Stomach (tissue), 9 donors: ENCODE data around the gene MAPK7. TPM values are rescaled to one million over a fixed set of nuclear protein-coding genes. Genes with fewer than 3 reads are reported as not detected.
A peak's percentile ranks its signal among the peaks of the same experiment; 100 is the strongest.

Experiments used
- DNase-seq, 2 donors: peaks; one replicate each; pipeline versions ENCODE4 v3.0.0 to v3.0.0-alpha.2; 2013 to 2019
- H3K27ac ChIP-seq, 5 donors: fragments of 200-600 bp in 4 of 5; sonication (generic) in 4 of 5; one replicate each; pipeline ENCODE4 v1.5.1; 2013 to 2019; ENCODE audit warnings: mild to moderate bottlenecking in 1 of 5, moderate library complexity in 1 of 5
- H3K27me3 ChIP-seq, 3 donors: fragments of 200-600 bp; sonication (generic); one replicate each; pipeline ENCODE4 v1.5.1; 2017 to 2019; ENCODE audit warnings: mixed run types in 1 of 3
- H3K36me3 ChIP-seq, 4 donors: fragments of 200-600 bp; sonication (generic); 1 replicate in 3 of 4; 2 replicates in 1 of 4; pipeline ENCODE4 v1.5.1; 2016 to 2019
- H3K4me1 ChIP-seq, 4 donors: fragments of 200-600 bp; sonication (generic); one replicate each; pipeline ENCODE4 v1.5.1; 2016 to 2019
- H3K4me3 ChIP-seq, 4 donors: fragments of 200-600 bp; sonication (generic) in 3 of 4; one replicate each; pipeline ENCODE4 v1.5.1; 2016 to 2019; ENCODE audit warnings: mild to moderate bottlenecking in 1 of 4
- H3K9me3 ChIP-seq, 4 donors: fragments of 200-600 bp; sonication (generic); one replicate each; pipeline ENCODE4 v1.5.1; 2016 to 2019
- EP300 ChIP-seq: sonication (generic); formaldehyde crosslinking; IDR thresholded peaks from one replicate; pipeline ENCODE4 v1.6.1; 2017; ENCODE audit warnings: antibody characterized with exemption
- POLR2A ChIP-seq, 4 donors: fragments of 450-650 bp; IDR thresholded peaks; one replicate each; pipeline ENCODE4 v1.6.1; 2016; ENCODE audit warnings: antibody characterized with exemption in 4 of 4, control low read depth in 2 of 4, mild to moderate bottlenecking in 1 of 4, moderate library complexity in 1 of 4
- POLR2AphosphoS5 ChIP-seq, 3 donors: sonication (generic); formaldehyde crosslinking; IDR thresholded peaks; one replicate each; pipeline ENCODE4 v1.6.1; 2016; ENCODE audit warnings: antibody characterized with exemption in 3 of 3
- WGBS, 5 donors: extraction: QIAGEN DNeasy Blood & Tissue Kit in 3 of 5; methylation state at CpG; one replicate each; pipeline versions ENCODE4 v1.1.5 to v1.1.7; 2013 to 2018; 5-methylcytosine and 5-hydroxymethylcytosine counted together
- intact Hi-C: fragments of 100-400 bp; cut with DNase I; formaldehyde crosslinking; loops from one replicate; pipeline ENCODE4 v1.15.1; 2023; ENCODE audit warnings: low total_unique reads
- polyA plus RNA-seq, 3 donors: library from polyadenylated mRNA; stranded (reverse); fragments of 200-250 nt; gene quantifications; one replicate each; pipeline ENCODE4 v1.2.3, GENCODE V29; 2013
- total RNA-seq, 5 donors: library from RNA; depleted of rRNA; stranded (reverse); fragments of >200 nt; gene quantifications; one replicate each; pipeline versions ENCODE4 v1.1.0 to v1.2.3, GENCODE V29; 2014 to 2016
- TF ChIP-seq, protein P1 (sequence below), 7 experiments: fragments of 450-650 bp in 4 of 7; fragments of 200-600 bp in 3 of 7; sonication (generic) in 3 of 7; IDR thresholded peaks; one replicate each; pipeline ENCODE4 v1.5.1; 2016 to 2019; ENCODE audit warnings: antibody characterized with exemption in 7 of 7, control low read depth in 2 of 7, mild to moderate bottlenecking in 1 of 7
- donor health status: healthy with polysubstance abuse.
- donor health status: Bipolar disorder and iron deficiency.
- donor health status: healthy.

Gene MAPK7
- total and polyA plus RNA-seq, 8 donors: 10.3 to 221 (median 30.5) TPM

DNA sequence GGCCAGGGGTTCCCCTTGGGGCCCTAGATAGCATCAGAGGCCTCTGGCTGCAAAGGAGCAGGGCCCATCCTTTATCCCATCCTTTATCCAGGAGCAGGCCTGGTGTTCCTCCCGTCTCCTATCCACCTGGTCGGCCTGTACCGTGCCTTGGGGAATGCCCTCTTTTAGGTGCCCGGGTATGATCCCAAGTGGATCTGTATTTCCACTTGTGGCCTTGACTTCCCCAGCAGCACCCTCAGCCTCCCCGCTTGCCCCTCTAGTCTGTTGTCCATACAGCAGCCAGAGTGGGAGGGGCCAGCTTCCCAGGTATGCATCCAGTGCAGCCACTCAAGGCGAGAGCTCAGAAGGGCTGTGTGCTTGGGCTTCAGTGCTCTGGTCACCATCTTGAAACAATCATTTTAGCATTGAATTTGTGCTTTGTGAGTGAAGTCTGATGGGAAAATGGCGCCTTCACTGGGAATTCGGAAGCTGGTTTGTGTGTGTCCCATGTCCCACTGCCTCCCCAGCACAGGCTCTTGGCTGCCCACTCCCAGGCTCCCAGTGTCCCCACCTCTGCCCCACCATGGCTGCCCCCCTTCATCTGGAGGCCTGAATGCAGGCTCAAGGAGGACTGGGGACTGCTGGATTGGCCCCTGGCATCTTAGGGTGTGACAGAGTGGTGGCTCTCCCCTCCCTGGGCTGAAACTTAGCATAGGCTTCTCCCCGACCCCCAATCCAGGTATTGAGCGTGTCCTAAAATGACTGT, 29.5 kb downstream of the MAPK7 start:
- peak in 1 of 2 donors; percentile 11 for DNase-seq
- WGBS, 5 donors: 95 to 97% (median 97%) methylated on average over 8 to 10 of the region's 10 CpGs
- no peaks in the 10 kb centered on the region for H3K9me3 ChIP-seq
- H3K36me3 ChIP-seq: no peaks in the 10 kb centered on the region
- peaks cover 0 to 13% (median 6%) of the 10 kb centered on the region in 4 donors for H3K4me1 ChIP-seq
- no peak for TF ChIP-seq POLR2AphosphoS5 (IDR thresholded peaks at IDR 0.05)
- TF ChIP-seq EP300: no peak
- TF ChIP-seq POLR2A (IDR thresholded peaks at IDR 0.05): no peak
- TF ChIP-seq, protein P1, sequence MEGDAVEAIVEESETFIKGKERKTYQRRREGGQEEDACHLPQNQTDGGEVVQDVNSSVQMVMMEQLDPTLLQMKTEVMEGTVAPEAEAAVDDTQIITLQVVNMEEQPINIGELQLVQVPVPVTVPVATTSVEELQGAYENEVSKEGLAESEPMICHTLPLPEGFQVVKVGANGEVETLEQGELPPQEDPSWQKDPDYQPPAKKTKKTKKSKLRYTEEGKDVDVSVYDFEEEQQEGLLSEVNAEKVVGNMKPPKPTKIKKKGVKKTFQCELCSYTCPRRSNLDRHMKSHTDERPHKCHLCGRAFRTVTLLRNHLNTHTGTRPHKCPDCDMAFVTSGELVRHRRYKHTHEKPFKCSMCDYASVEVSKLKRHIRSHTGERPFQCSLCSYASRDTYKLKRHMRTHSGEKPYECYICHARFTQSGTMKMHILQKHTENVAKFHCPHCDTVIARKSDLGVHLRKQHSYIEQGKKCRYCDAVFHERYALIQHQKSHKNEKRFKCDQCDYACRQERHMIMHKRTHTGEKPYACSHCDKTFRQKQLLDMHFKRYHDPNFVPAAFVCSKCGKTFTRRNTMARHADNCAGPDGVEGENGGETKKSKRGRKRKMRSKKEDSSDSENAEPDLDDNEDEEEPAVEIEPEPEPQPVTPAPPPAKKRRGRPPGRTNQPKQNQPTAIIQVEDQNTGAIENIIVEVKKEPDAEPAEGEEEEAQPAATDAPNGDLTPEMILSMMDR (IDR thresholded peaks at IDR 0.05): no peak
- intact Hi-C loops: no loop called here
- H3K27me3 ChIP-seq: peaks cover 0 to 20% (median 7%) of the 10 kb centered on the region in 3 donors
- H3K4me3 ChIP-seq: no peak overlapping the region
- no peak overlapping the region for H3K27ac ChIP-seq

DNA sequence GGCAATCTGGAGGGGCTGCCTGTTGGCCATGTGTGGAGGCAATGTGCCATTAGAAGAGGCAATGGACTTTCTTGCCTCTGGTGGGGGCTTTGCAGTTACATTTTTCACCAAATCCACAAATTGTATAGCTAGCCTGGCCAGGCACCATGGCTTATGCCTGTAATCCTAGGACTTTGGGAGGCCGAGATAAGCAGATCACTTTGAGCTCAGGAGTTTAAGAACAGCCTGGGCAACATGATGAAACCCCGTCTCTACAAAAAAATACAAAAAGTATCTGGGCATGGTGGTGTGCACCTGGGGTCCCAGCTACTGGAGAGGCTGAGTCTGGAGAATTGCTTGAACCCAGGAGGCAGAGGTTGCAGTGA, 30.0 kb downstream of the MAPK7 start:
- H3K27ac ChIP-seq: no peak overlapping the region
- WGBS, 5 donors: 86 to 98% (median 95%) methylated on average over 2 of the region's 2 CpGs
- no peak for DNase-seq
- H3K9me3 ChIP-seq: no peaks in the 10 kb centered on the region
- peaks cover 0 to 24% (median 9%) of the 10 kb centered on the region in 3 donors for H3K27me3 ChIP-seq
- intact Hi-C loops: no loop called here
- H3K4me3 ChIP-seq: no peak overlapping the region
- H3K4me1 ChIP-seq: peaks cover 0 to 13% (median 8%) of the 10 kb centered on the region in 4 donors
- no peak for TF ChIP-seq EP300
- TF ChIP-seq POLR2AphosphoS5 (IDR thresholded peaks at IDR 0.05): no peak
- TF ChIP-seq POLR2A (IDR thresholded peaks at IDR 0.05): no peak
- TF ChIP-seq, protein P1 (IDR thresholded peaks at IDR 0.05): no peak
- no peaks in the 10 kb centered on the region for H3K36me3 ChIP-seq

DNA sequence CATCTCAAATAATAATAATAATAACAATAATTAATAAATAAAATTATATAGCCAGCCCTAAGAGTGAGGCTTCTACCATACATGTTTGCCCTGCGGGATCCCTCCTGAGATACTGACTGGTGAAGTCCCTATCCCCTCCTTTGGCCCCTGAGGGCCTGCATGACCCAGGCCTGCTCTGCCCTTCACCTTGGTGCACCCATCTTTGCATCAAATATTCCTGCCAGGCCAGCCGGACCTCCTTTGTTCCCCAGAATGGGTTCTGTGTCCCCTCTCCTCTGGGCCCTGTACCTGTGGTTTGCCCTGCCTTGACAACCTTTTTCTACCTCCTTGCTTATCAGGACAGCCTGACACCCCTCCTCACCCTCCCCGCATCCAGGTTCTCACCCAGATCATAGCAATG, 30.8 kb downstream of the MAPK7 start:
- H3K4me3 ChIP-seq: no peak overlapping the region
- 88 to 93% (median 92%) methylated on average over 3 of the region's 3 CpGs for WGBS, 5 donors
- H3K27me3 ChIP-seq: peaks cover 0 to 24% (median 9%) of the 10 kb centered on the region in 3 donors
- no peak for DNase-seq
- H3K36me3 ChIP-seq: no peaks in the 10 kb centered on the region
- H3K9me3 ChIP-seq: no peaks in the 10 kb centered on the region
- TF ChIP-seq POLR2AphosphoS5 (IDR thresholded peaks at IDR 0.05): no peak
- no peak for TF ChIP-seq POLR2A (IDR thresholded peaks at IDR 0.05)
- TF ChIP-seq, protein P1 (IDR thresholded peaks at IDR 0.05): no peak
- TF ChIP-seq EP300: no peak
- intact Hi-C loops: no loop called here
- H3K27ac ChIP-seq: no peak overlapping the region
- peaks cover 0 to 13% (median 8%) of the 10 kb centered on the region in 4 donors for H3K4me1 ChIP-seq

DNA sequence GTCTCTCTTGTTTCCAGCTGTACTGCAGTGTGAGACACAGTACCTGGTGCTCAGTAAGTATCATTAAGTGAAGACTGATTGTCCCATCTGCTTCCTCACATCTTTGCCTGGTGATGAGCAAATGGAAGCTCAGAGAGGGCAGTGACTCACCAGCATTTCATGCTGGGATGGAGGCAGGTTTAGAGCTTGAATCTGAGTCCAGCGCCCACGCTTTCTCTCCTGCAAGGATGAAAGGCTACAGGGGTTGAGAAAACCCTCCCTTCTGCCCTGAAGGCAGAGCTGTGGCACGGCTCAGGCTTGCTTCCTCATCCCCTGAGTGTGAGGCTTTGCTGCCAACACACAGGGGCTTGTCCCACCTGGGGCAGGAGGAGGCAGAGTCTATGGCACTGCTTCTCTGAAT, 31.2 kb downstream of the MAPK7 start:
- 73 to 82% (median 80%) methylated on average over 3 of the region's 3 CpGs for WGBS, 5 donors
- TF ChIP-seq, protein P1 (IDR thresholded peaks at IDR 0.05): no peak
- TF ChIP-seq EP300: no peak
- TF ChIP-seq POLR2A (IDR thresholded peaks at IDR 0.05): no peak
- no peak for TF ChIP-seq POLR2AphosphoS5 (IDR thresholded peaks at IDR 0.05)
- H3K27ac ChIP-seq: no peak overlapping the region
- H3K4me1 ChIP-seq: peaks cover 0 to 13% (median 8%) of the 10 kb centered on the region in 4 donors
- intact Hi-C loops: no loop called here
- peaks cover 0 to 25% (median 9%) of the 10 kb centered on the region in 3 donors for H3K27me3 ChIP-seq
- DNase-seq: no peak
- H3K9me3 ChIP-seq: no peaks in the 10 kb centered on the region
- H3K4me3 ChIP-seq: no peak overlapping the region
- H3K36me3 ChIP-seq: no peaks in the 10 kb centered on the region
